ENCODE data around the gene ALK.

DNA sequence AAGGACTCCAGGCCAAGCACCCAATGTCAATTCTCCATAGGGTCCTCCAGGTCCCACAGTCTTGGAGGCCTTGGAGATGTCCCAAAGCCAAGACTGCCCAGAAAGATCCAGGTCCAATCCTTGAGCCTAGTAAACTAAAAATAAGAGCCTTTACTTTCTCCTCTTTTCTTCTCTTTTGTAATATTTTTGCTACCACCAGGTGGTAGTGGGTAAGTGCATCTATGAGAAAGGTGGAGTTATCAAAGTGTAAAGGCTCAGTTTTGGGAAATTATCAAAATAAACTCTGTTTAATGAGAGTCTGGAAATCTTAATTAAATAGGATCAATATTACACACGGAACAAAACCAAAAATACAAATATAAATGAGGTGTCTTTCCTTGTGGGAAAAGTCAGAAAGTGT is 276.4 kb downstream of the ALK start:
- TF ChIP-seq, protein P1, sequence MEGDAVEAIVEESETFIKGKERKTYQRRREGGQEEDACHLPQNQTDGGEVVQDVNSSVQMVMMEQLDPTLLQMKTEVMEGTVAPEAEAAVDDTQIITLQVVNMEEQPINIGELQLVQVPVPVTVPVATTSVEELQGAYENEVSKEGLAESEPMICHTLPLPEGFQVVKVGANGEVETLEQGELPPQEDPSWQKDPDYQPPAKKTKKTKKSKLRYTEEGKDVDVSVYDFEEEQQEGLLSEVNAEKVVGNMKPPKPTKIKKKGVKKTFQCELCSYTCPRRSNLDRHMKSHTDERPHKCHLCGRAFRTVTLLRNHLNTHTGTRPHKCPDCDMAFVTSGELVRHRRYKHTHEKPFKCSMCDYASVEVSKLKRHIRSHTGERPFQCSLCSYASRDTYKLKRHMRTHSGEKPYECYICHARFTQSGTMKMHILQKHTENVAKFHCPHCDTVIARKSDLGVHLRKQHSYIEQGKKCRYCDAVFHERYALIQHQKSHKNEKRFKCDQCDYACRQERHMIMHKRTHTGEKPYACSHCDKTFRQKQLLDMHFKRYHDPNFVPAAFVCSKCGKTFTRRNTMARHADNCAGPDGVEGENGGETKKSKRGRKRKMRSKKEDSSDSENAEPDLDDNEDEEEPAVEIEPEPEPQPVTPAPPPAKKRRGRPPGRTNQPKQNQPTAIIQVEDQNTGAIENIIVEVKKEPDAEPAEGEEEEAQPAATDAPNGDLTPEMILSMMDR (conservative IDR thresholded peaks at IDR 0.05 in 1 of 2, IDR thresholded peaks at IDR 0.05 in 1 of 2; ENCODE audit: low read depth in 1 of 2, low read length in 2 of 2), result no peak
- no peak for TF ChIP-seq EZH2 (IDR thresholded peaks at IDR 0.05; ENCODE audit: low read length, missing control alignments)
